Right lung (tissue), 5 donors: ENCODE results near the gene RALA. TPM values are rescaled to one million over a fixed set of nuclear protein-coding genes. Genes with fewer than 3 reads are reported as not detected.

Experiments
- DNase-seq, 2 donors: peaks; one replicate each; pipeline ENCODE4 v3.0.0-alpha.2; 2013
- polyA plus RNA-seq, 5 donors: library from polyadenylated mRNA; unstranded; fragments of 120-200 nt; gene quantifications; one replicate each; pipeline versions ENCODE4 v1.2.1 to v1.2.3, GENCODE V29; 2013; ENCODE audit warnings: inconsistent platforms in 1 of 5, low replicate concordance in 1 of 5; ENCODE audit not compliant: insufficient read length in 5 of 5, insufficient read depth in 1 of 5

Gene RALA
- polyA plus RNA-seq, 5 donors, result 78.9 to 109 (median 88.7) TPM

DNA sequence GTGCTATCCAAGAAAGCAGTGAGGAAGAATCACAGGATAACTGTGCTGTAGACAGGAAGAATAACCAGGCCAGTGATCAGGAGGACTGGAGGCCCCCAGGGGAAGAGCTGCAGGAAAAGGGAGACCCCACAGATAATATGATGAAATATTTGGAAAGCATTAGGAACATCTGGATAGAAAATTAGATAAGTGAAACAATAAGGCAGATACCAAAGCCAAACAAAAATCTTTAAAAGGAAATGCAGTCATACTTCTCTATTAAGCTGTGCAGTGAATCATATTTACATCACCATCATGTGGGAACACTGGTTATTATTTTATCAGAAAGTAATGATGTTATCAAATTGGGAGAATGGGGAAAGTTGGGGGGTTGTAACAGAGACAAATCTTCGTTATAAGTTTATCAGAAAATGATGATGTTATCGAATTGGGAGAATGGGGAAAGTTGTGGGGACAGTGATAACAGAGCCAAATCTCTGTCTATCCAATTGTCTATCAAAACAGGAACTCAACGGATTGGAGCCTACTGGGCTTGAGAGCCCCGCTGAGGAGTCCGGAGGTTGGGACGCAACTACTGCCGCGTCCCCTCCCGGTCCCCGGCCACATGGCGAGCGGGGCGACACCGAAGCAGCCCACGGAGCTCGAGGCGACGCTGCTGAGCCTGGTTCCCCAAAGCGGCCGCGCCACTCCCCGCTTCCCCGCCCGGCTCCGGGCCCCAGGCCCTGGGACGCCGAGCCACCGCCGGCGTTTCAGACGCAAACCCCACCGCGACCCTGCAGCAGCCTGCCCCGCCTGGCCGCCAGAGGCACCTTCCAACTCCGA is 14.0 kb upstream of the RALA start:
- peak in 1 of 2 donors; percentile 29 for DNase-seq

DNA sequence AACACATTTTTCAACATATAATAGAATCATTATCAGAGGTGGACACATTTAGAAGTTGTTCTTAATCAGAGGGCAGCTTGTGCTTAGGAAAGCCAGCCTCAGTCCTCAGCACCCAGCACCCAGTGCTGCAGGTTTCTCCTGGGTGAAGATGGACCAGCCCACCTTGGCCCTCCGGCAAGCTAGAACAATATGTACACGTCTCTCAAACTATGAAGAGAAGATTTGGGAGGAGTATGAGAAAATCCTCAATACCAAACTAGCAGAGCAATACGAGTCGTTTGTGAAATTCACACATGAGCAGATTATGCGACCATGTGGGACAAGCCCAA is 13.5 kb upstream of the RALA start:
- no peak for DNase-seq

DNA sequence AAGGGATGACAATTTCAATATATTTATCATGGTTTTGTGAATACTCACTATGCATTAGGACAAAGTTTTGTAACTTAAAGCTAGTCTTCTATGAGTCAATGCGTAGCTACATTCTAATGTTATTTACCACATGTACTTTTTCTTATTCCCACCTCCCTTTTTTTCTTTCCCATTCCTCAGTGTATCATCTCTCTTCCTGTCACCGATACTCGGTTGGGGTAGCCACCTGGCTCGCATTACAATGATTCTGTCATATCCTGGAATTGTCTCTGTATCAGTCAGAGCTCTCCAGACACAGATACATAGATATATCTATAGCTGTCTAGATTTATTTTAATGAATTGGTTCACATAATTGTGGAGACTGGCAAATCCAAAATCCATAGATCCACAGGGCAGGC is 9.8 kb upstream of the RALA start:
- no peak for DNase-seq

DNA sequence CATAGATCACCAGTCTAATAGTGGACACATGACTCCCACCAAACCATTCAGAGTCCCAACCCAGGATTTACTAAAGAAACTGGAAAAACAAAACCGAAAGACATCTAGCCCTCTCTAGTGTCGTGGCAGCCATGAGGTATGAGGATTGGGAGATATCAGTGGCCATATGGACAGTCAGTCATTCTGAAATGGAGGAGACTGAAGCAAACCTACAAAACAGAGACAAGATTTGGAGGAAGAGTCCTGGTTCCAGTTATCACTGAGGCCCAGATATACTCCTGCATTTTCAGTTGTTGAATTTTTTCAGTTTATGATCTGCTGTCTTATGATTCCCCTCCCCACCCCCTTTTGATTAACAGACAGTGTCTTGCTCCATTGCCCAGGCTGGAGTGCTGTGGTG is 9.1 kb upstream of the RALA start:
- DNase-seq, result no peak

DNA sequence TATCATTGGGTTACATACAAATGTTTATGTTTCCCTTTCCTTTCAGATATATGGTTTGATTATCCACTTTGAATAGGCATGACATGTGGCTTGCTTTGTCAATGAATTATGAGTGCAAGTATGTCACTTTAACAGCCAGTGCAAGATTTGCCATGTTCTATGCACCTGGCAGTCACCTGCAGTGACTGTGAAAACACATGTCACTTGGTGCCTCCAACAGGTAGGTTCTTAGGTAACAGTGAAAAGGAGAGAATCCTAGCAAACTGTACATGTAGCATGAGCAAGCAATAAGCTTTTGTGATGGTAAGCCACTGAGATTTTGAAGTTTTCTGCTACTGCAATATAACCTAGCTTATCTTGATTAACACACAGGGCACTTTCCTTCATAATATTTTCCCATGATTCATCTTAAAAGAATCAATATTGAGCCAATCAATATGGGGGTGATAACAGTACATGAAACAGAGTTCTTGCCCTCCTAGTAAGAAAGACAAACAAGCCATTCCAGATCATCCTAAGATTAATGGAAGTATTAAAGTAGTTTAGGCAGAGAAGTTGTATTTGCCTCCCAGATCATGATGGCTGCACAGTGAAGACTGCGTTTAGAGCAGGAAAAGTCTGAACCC is 7.9 kb upstream of the RALA start:
- DNase-seq, result no peak

- DNase-seq, result no peak
Observed at GRCh38 chr7:39616138-39616537, 7.2 kb upstream of the RALA start.

DNA sequence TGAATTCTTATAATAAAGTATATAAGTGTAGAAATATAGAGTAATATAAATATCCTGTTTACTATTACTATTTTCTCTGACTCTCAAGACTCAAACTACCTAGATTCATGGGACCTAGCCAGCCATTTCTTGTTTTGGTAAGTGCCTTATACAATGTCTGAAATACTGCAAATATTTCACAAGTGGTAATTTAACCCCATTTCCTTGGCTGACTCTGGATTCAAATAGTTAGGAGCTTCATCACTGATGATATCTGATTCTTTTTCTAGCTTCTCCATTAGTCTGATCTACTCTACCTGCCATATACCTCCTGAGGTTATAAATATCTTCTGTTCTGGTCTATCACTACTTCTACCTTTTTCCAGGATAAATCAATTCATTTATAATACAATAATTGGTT is 6.4 kb upstream of the RALA start:
- no peak for DNase-seq

DNA sequence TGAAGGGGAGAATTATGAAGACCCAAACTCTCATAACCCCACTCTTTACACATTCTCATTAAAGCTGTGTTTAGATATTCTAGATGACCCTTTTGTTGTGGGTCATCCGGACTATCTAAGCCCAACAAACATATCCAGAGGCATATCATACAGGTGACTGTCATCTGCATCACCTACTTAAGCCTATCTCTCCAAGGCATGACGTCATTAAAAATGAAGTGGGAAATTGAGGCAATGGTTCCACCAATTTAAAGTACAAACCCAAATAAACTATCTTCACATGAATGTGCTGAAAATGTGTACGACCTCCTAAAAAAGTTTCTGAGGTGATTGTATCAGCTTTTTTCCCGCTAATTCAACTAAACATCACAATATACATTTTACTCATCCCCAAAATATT is 4.5 kb upstream of the RALA start:
- no peak for DNase-seq

- DNase-seq, result no peak
Observed at GRCh38 chr7:39620486-39620885, 2.9 kb upstream of the RALA start.

GRCh38 chr7:39621261-39621660 is 2.1 kb upstream of the RALA start:
- no peak for DNase-seq

GRCh38 chr7:39621784-39622411 is 1.5 kb upstream of the RALA start:
- DNase-seq, result no peak

- no peak for DNase-seq
Observed at GRCh38 chr7:39622609-39623008, 763 bp upstream of the RALA start.

DNA sequence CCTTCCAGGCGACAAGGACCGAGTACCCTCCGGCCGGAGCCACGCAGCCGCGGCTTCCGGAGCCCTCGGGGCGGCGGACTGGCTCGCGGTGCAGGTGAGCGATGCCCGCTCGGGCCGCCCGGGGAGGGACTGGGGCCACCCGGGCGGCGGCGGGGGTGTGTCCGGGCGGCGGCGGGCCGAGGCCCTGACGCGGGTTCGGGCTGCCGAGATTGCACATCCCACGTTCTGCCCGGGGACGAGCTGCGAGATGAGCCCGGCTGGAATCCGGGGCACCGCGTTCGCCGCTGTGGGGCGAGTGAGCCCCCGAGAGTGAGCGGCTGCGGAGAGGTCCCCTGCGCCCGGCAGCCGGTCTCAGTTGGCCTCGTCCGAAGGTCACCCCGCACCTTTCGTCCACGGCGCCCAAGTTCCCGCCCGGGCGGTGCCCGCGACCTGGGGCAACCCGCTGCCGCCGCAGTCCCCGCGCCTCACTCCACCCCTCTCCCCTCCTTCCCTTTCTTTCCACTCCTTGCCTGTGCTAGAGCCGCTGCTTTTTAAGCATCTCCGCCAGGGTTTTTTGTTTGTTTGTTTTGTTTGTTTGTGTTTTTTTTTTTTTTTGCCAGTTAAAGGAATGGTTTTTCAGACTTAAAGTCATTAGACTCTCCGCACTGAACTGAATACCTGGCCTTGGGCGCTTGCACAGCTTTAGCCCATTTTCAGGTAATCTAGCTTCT is 515 bp downstream of the RALA start:
- DNase-seq, result no peak

- no peak for DNase-seq
Observed at GRCh38 chr7:39624442-39624807, 1.1 kb downstream of the RALA start.

GRCh38 chr7:39624935-39625694 is 1.7 kb downstream of the RALA start:
- peak in 1 of 2 donors; percentile 41 for DNase-seq

- no peak for DNase-seq
Observed at GRCh38 chr7:39631736-39632308, 8.4 kb downstream of the RALA start.

GRCh38 chr7:39633563-39634477 is 10.4 kb downstream of the RALA start:
- DNase-seq, result no peak

GRCh38 chr7:39634478-39634805 is 11.1 kb downstream of the RALA start:
- DNase-seq, result no peak

- no peak for DNase-seq
Observed at GRCh38 chr7:39637400-39637799, 14.0 kb downstream of the RALA start.

GRCh38 chr7:39637963-39638485 is 14.7 kb downstream of the RALA start:
- no peak for DNase-seq
